HCEC 1CT (cell line): ENCODE data around the gene IGSF8.

ENCODE experiments used
- DNase-seq: peaks from one replicate; pipeline ENCODE4 v3.0.0-alpha.2; 2017

The IGSF8 gene

DNA sequence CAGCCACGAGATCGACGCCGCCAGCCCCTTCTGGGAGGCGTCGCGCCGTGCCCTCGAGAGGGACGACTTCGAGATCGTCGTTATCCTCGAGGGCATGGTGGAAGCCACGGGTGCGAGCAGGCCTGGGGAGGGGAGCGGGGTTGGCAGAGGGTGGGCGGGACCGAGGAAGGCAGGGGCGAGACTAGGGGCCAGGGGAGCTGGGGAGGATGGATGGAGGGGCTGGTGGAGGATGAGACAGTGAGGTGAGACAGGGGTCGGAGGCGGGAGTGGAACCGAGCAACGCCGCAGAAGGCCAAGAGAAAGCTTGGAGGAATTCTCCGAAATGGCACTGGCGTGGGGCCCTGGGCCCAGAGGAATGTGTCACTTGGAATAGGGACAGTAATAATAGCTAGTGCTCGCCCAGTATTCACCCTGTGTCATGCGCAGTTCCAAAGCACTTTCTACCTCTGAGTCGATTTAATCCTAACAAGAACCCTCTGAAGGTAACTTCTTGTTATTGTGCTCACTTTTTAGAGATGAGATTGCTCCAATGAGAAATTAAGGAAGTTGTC, 13.6 kb downstream of the IGSF8 start:
- DNase-seq, result no peak

DNA sequence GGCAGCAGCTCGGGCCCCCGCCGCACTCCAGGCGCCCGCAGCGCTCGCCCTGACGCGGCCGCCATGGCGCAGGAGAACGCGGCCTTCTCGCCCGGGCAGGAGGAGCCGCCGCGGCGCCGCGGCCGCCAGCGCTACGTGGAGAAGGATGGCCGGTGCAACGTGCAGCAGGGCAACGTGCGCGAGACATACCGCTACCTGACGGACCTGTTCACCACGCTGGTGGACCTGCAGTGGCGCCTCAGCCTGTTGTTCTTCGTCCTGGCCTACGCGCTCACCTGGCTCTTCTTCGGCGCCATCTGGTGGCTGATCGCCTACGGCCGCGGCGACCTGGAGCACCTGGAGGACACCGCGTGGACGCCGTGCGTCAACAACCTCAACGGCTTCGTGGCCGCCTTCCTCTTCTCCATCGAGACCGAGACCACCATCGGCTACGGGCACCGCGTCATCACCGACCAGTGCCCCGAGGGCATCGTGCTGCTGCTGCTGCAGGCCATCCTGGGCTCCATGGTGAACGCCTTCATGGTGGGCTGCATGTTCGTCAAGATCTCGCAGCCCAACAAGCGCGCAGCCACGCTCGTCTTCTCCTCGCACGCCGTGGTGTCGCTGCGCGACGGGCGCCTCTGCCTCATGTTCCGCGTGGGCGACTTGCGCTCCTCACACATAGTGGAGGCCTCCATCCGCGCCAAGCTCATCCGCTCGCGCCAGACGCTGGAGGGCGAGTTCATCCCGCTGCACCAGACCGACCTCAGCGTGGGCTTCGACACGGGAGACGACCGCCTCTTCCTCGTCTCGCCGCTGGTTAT, 14.2 kb downstream of the IGSF8 start:
- DNase-seq, result no peak

DNA sequence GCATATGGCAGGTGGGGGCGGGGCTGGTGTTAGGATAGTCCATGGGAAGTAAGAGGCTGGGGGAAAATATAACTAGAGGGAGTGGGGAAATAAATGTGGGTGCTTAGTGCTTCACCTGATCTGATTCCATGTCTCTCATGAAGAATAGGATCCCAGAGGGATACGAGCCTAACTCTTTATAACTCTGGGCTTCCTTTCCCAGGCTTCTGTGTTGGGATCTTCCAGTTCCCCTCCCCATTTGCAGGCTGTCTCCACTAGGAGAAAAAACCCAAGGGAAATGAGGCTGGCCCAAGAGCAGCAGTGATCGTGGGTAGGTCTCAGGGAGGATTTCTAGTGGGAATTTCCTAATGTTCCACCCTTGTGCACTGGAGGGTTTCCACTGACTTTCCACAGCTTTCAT, 15.5 kb downstream of the IGSF8 start:
- no peak for DNase-seq

DNA sequence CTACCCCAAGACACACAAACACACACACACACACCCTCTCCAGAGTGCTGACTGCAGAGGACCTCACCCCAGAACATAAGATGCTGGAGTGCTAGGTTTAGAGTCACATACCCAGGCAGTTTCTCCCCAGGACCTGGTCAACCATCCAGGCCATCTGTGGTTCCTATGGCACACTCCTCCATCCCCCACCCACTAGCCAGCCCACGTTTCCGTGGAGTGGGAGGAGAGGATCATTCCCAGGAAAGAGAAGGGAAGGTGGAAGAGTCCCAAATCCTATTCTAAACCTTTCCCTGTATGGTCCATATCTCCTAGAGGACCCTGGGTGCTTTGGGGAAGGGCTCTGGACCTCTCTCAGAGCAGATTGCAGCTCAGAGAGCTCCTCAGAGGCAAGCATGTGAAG, 15.9 kb downstream of the IGSF8 start:
- DNase-seq, result no peak

DNA sequence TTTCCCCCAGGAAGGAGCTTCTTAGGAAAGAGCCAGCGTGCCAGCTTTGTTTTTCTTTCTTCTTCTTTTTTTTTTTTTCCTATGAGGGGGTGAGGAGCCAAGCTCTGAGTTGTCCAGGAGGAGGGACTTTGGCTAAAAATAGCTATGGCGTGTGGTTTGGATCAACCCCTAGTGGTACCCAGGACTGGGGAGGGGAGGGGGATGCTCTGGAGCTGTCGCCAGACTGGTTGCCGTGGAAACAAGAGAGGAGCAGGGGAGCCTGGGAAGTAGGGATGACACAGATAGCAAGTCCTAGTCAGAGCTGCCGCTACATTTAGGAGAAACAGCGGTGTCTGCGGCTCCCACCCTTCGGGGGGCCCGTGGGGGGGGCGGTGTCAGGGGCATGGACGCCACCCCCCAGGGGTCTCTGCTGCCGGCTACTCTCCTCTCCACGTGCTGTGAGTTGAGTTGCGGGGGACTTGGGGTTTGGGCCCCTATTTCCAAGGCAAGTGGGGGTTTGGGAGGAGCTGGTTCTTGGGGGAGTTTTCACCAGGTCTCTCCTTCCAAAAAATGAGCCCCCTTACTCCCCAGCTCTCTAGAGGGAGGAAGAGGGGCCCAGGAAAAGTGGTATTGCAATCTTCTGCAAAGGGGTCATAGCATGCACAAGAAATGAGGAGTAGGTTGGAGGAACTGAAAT, 17.0 kb downstream of the IGSF8 start, which contains the start of gene KCNJ9:
KCNJ9 (plus strand) TSS at position 278 of the 676 bp plus-strand sequence. CDS start 2,493 bp downstream, outside the sequence.
- DNase-seq, result no peak

DNA sequence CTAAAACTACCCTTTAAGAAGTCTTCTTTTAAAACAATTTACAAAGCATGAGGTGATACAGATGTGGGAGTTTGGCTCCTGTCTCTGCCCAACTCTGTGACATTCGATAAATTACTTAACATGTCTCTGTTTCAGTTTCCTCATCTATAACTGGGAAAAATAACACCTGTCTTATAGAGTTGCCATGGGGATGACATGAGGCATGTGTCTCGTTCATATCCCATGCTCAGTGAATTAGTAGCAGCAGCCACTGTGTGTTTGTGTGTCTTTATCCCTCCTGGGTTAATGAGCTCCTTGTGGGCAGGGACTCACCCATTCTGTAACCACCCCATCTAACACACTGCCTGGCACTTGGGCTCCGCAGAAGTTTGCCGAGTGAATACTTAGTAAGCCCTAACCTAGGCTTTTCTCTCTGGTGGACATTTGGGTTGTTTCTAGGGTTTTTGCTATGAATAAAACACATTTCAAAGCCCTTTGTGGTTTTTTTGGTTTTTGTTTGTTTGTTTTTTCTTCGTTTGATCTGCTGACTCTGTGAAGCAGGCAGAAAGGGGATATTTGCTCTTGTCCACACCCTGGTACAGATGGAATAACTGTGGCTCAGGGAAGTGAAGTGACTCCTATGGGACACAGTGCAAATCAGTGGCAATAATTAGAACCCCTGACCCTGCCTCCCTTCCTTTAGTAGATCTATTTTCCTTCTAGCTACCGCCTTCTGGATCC, 17.9 kb downstream of the IGSF8 start:
- no peak for DNase-seq

- DNase-seq, result no peak
These were observed 19.0 kb downstream of the IGSF8 start for GRCh38 chr1:160079448-160079847.

- DNase-seq, result peak; percentile 8
These were observed 19.8 kb downstream of the IGSF8 start for GRCh38 chr1:160078512-160079195.

GRCh38 chr1:160077486-160077885, 20.9 kb downstream of the IGSF8 start:
- no peak for DNase-seq

DNA sequence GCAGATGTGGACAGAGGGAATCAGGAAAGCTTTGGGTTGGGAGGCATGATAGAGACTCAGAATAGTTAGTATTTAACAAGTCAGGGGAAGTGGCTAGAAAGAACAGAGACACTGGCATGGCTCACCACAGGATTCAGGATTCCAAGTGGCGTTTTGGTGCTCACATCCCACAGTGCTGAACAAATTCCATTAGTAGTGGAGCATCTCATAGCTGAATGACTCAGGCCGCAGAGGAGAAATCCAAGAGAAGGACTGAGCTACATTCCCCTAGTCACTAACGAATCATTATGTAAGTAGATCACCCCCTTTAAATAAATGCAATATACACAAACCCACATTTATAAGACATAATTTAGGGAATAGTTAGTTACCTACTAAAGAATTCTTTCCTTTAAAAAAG, 22.1 kb downstream of the IGSF8 start:
- peak; percentile 16 for DNase-seq

DNA sequence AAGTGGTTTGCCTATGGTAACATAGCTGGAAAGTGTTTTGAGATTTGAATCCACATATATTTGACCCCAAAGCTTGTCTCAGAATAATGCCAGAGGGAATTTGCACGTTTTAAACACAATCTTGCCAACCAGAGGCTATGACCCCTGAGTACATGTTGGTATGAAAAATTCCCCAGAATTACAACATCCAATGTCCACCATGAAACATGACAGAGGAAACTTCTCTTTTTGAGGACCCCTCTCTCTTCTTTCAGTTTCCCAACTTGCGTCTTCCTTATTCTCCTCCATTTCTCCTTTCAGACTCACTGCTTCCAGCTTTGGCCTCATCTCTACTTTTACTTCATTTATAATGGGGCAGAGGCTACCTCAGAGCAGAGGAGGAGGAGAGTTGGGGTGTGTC, 22.6 kb downstream of the IGSF8 start:
- no peak for DNase-seq

GRCh38 chr1:160074865-160075264, 23.6 kb downstream of the IGSF8 start:
- no peak for DNase-seq

DNA sequence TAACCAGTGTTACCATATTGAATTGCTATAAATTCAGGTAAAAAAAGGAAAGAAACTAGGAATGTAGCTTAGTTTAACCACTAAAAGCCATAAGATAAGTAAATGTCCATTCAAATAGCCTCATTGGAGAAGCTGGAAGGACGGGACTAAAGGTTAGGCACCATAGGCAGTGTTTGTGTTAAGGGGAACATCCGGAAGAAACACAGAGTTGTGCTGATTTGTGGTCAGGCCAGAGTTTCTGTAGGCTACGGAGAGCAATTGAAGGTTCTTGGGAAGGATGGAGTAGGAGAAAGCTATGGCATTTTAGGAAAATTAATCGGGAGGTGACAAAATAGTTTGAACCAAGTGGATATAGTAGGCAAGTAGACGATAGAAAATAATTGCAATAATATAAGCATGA, 27.1 kb downstream of the IGSF8 start:
- DNase-seq, result no peak

DNA sequence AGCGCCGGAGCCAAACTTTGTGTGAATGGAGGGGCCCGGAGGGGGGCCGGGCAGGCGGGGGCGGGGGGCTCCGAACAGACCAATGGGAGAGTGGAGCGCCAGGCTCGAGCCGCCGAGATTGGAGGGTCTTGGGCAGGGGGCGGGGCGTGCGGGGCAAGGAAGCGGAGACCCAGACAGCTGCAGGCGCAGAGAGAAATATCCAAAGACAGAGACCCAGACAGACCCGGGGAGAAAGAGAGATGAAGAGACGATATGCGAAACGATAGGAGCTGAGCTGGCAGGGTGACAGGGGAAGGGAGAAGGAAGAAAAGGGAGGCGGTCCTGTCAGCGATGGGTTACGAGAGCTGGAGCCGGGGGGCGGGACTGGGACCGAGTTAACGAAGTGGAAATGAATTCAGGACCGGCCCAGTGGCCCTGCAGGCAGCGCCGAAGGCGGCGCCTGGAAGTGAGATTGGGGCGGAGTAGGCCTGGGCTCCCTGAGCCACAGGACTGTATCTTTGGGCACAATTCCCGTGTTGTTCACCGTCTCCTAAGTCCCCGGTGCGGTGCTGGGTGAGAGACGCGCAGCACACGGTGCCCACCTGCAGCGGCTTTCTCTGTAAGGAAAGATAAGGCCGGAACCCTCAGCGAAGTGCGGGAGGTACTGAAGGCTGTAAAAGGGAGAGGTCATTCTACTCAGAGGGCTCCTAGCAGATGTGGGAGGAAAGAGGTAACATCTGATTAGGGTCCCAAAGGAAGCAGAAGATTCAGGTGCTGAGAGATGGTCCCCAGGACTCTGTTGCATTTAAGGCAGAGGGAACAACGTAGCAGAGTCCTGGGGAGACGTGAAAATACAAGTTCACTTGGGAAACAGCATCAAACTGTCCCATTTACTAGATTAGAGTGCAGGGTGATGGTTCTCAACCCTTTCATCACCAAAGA, 27.9 kb downstream of the IGSF8 start:
- DNase-seq, result no peak

DNA sequence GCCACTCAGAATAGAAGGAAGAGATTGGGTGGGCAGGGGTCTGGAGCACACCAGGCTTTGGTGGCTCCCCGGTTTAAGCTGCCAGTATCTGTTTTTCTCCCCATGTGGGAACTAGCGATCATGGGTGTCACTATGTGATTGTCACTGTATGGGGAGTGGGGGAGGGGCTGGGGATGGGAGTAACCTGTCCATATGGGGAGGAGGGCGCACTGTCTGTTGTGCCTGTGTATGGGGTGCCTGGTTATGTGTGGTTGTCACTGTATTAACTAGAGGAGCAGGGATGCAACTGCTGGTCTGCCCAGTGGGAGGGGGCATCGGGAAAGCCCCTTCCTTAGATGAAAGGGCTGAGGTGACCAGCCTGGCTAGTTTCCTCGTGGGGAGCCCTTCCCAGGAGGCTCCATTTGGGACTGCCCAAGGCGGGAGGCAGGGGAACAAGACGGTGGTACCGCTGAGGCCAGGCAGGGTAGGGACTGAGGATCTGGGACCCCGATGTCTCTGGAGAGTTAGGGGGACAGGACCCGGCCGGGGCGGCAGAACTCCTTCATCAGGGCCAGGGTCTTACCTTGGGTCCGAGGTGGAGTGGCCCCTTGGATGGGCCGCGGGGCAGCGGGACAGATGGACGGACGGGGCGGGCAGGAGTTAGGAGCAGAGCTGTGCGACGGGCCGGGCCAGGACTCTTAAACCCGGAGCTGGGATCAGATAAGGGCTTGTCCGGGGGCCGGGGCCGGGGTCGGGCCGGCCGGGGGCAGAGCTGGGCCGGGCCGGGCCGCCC, 28.8 kb downstream of the IGSF8 start, which contains the start of gene KCNJ10:
KCNJ10 (minus strand) TSS at position 701 of the 772 bp plus-strand sequence. CDS start 27,628 bp downstream, outside the sequence.
- no peak for DNase-seq

- DNase-seq, result no peak
These were observed 30.2 kb downstream of the IGSF8 start for GRCh38 chr1:160068225-160068624.

- DNase-seq, result no peak
These were observed 31.3 kb downstream of the IGSF8 start for GRCh38 chr1:160066829-160067745.

DNA sequence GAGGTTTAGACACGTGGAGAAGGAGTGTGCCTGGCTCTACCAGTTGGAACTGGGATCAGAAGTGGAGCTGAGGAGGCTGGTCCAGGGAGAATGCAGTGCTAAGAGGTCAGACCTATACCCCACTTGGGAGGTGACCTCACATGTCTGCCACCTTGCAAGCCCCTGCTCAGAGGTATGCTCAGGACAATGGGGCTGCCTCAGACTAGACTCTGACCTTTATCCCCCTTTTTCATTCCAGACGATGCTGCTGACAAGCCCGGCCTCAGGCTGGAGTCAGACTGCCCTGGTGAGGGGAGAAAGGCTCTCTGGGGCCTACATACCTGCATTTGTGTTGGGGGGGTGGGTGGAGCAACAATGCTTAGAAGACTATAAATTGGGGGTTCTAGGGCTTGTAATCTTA, 33.7 kb downstream of the IGSF8 start:
- no peak for DNase-seq

GRCh38 chr1:160064164-160064563, 34.3 kb downstream of the IGSF8 start:
- no peak for DNase-seq

DNA sequence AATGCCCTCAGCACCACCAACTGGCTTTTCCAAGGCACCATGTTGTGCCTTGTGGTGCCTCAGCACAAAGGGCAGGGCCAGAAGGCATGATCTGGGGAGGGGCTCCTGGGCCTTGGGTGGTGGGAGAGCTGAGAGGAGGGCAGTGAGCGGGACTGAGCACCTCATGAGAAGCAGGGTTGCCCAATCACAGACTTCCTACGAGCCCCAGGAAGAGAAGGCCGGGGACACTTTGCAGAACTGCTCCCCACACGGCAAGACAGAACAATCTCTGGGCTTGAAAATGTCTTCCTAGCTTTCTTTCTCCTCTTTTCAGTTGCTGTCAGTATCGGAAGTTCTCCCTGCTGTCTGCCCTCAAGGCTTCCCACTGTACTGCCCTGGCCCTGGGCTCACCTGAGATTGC, 35.2 kb downstream of the IGSF8 start:
- DNase-seq, result no peak
